Astrocyte of the spinal cord (primary cell): ENCODE measurements around the gene CFAP97D1.

Experiments used
- DNase-seq: peaks from one replicate; pipeline ENCODE4 v3.0.0; 2011; ENCODE audit warnings: low read depth, low spot score
- H3K4me3 ChIP-seq: 2 replicates; pipeline ENCODE4 v1.5.1; 2011; ENCODE audit warnings: low read depth, mild to moderate bottlenecking, low read length, moderate library complexity
- in situ Hi-C: cut with HindIII; loops from 2 replicates; pipeline ENCODE4 v1.10.0; 2017; ENCODE audit warnings: low sequenced_read_pairs
- TF ChIP-seq, protein P1 (sequence below): IDR thresholded peaks from 2 replicates; pipeline ENCODE4 v1.5.1; 2012; ENCODE audit warnings: low read depth, mild to moderate bottlenecking, low read length, inconsistent platforms

CFAP97D1 gene

DNA sequence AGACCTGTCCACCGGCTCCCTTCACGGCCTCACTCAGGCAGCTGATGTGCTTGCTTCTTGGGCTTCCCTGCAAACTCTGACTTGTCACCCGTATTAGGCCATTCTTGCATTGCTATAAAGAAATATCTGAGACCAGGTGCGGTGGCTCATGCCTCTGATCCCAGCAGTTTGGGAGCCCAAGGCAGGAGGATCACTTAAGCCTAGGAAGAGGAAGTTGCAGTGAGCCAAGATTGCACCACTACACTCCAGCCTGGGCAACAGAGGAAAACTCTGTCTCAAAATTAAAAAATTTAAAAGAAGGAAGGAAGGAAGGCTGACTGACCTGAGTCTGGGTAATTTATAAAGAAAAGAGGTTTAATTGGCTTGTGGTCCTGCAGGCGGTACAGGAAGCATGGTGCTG lies 38.6 kb upstream of the CFAP97D1 start:
- TF ChIP-seq, protein P1, sequence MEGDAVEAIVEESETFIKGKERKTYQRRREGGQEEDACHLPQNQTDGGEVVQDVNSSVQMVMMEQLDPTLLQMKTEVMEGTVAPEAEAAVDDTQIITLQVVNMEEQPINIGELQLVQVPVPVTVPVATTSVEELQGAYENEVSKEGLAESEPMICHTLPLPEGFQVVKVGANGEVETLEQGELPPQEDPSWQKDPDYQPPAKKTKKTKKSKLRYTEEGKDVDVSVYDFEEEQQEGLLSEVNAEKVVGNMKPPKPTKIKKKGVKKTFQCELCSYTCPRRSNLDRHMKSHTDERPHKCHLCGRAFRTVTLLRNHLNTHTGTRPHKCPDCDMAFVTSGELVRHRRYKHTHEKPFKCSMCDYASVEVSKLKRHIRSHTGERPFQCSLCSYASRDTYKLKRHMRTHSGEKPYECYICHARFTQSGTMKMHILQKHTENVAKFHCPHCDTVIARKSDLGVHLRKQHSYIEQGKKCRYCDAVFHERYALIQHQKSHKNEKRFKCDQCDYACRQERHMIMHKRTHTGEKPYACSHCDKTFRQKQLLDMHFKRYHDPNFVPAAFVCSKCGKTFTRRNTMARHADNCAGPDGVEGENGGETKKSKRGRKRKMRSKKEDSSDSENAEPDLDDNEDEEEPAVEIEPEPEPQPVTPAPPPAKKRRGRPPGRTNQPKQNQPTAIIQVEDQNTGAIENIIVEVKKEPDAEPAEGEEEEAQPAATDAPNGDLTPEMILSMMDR: no peak
- no peak overlapping the region for H3K4me3 ChIP-seq
- no peak for DNase-seq
- in situ Hi-C loops: no loop called here

DNA sequence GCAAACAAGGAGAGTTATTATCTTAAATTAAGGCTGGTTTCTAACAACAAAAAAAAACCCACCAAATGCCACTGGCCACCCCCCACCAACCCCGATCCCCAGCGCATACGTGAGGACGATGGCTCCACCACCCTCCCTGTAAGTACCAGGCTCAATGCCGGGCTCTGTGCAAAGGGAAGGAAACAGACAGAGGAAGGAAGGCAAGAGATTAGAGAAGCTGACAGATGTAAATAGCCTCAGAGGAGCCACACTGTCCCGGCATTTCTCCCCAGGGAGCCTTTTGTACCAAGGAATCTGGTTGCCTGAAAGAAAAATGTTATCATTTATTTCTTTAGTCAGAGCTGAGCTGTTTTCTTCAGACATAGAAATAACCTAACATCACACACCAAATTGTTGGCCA lies 34.7 kb upstream of the CFAP97D1 start:
- H3K4me3 ChIP-seq: no peak overlapping the region
- no peak for DNase-seq
- in situ Hi-C loops: no loop called here
- TF ChIP-seq, protein P1: no peak

DNA sequence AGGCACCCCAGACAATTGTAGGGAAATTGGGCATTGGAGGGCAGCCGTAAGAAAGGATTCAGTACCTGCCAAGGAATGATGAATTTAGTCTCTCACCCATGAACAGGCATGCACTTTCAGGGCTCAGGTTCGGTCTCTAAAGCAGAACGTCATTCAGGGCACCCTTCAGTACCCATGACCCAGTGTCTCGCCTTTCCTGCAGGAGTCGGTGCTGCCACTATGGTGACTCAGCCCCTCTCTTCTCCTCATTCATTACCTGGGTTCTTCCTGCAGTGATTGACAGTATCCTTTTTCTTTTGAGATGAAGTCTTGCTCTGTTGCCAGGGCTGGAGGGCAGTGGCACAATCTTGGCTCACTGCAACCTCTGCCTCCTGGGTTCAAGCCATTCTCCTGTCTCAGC lies 30.1 kb upstream of the CFAP97D1 start:
- DNase-seq: no peak
- in situ Hi-C loops: loop anchor here (10.0 kb wide), 1 partner anchor 55 kb away; no protein-coding TSS in a partner anchor
- TF ChIP-seq, protein P1: no peak
- H3K4me3 ChIP-seq: no peak overlapping the region

DNA sequence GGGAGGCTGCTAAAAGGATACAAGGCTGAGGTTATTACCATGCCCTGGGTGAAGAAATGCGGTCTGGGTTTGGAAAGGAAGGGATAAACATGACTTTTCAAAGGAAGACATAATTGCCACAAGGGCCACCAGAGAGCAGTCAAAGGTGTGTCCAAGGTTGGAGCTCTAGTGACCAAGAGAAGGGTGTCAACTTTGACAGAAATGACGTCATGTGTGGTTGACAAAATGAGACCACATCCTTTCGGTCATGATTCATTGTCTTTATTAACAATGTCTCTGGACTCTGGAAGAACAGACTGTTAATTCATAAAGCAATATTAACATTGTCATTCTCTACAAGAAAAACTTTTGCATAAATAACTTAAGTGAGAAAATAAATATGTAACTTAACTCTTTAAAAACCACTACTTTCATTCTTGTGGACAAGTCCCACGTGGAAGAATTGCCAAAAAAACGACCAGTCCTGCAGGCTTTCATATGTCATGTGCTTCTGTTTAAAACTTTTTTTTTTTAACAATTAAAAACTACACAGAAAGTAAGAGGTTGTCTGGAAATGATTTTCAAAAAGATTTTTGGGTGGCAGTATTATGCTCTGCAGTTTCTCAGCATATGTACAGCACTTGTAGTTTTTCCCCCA lies 26.6 kb upstream of the CFAP97D1 start:
- no peak for DNase-seq
- in situ Hi-C loops: loop anchor here (10.0 kb wide), 1 partner anchor 59 kb away; no protein-coding TSS in a partner anchor
- TF ChIP-seq, protein P1: no peak
- H3K4me3 ChIP-seq: no peak overlapping the region

DNA sequence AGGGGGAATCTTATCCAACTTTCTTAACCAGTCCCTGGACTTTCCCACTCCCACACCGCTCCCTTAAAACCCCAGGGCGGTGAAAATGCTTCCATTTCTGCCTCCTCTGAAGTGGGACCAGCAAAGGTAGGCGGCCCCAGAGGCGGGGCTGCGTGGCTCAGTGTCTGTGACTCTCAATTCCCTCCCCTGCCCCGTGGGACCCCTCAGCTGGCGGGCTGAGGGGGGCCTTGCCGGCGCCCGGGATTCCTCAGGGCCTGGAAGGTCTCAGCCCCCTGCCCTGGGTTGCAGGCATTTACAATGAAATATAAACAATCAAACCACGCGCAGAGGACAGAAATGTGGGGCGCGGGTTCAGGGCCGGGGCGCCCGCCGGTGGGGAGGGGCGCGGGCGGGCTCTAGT lies 25.3 kb upstream of the CFAP97D1 start:
- no peak for DNase-seq
- TF ChIP-seq, protein P1: no peak
- in situ Hi-C loops: loop anchor here (10.0 kb wide), 1 partner anchor 60 kb away; no protein-coding TSS in a partner anchor
- H3K4me3 ChIP-seq: no peak overlapping the region

DNA sequence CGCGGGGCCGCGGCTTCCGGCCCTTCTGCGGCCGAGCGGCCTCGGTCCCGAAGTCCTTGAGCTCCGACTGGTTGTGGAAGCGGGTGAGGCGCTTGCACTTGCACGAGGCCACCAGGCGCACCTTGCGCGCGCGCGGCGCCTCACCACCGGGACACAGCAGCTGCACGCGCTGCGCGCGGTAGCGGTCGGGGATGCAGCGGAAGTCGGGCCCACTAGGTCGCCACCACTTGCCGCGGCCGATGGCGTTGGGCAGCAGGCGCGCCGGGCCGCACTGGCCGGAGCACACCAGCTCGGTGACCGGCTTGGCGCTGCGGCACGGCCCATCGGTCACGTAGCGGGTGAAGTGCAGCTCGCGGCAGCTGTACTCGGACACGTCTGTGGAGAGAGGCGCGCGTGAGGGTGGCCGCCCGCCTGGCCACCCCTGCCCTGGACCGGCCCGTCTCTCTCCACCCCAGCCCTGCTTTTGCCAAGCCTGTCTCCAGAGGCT lies 24.8 kb upstream of the CFAP97D1 start:
- no peak overlapping the region for H3K4me3 ChIP-seq
- in situ Hi-C loops: loop anchor here (10.0 kb wide), 1 partner anchor 61 kb away; no protein-coding TSS in a partner anchor
- DNase-seq: no peak
- TF ChIP-seq, protein P1: no peak
